Adrenal gland (tissue), 12 donors: ENCODE data around the gene SLC4A9. TPM values are rescaled to one million over a fixed set of nuclear protein-coding genes. Genes with fewer than 3 reads are reported as not detected.

Source experiments
- DNase-seq, 7 donors: peaks; one replicate each; pipeline ENCODE4 v3.0.0-alpha.2; 2019 to 2020
- H3K27ac ChIP-seq, 5 donors: fragments of 200-600 bp; sonication (generic) in 4 of 5; 1 replicate in 3 of 5; 2 replicates in 2 of 5; pipeline versions ENCODE4 v1.5.1 to v1.8.0; 2016 to 2020; ENCODE audit warnings: mild to moderate bottlenecking in 1 of 5
- H3K27me3 ChIP-seq: fragments of 200-600 bp; 2 replicates; pipeline ENCODE4 v1.8.0; 2021
- H3K36me3 ChIP-seq, 2 donors: fragments of 200-600 bp; replicated peaks in 1 of 2; 1 replicate in 1 of 2; 2 replicates in 1 of 2; pipeline versions ENCODE4 v1.5.1 to v1.8.0; 2018 to 2022
- H3K4me1 ChIP-seq, 2 donors: fragments of 200-600 bp; replicated peaks in 1 of 2; 1 replicate in 1 of 2; 2 replicates in 1 of 2; pipeline versions ENCODE4 v1.5.1 to v1.8.0; 2018 to 2021
- H3K4me3 ChIP-seq, 4 donors: fragments of 200-600 bp; sonication (generic) in 3 of 4; one replicate each; pipeline ENCODE4 v1.5.1; 2016 to 2018
- H3K9me3 ChIP-seq, 3 donors: fragments of 200-600 bp; sonication (generic) in 1 of 3; replicated peaks in 1 of 3; 1 replicate in 2 of 3; 2 replicates in 1 of 3; pipeline versions ENCODE4 v1.5.1 to v1.8.0; 2016 to 2021
- POLR2A ChIP-seq, 2 donors: fragments of 450-650 bp; IDR thresholded peaks; one replicate each; pipeline ENCODE4 v1.6.1; 2017; ENCODE audit warnings: antibody characterized with exemption in 2 of 2, mild to moderate bottlenecking in 2 of 2, moderate library complexity in 1 of 2
- WGBS, 4 donors: extraction: QIAGEN DNeasy Blood & Tissue Kit in 2 of 4; methylation state at CpG; one replicate each; pipeline versions ENCODE4 v1.1.5 to v1.1.7; 2013 to 2017; 5-methylcytosine and 5-hydroxymethylcytosine counted together
- intact Hi-C, 2 donors: fragments of 100-400 bp; cut with DNase I; formaldehyde crosslinking; loops; one replicate each; pipeline versions ENCODE4 v1.14.1 to v1.15.0; 2022 to 2023
- polyA plus RNA-seq, 3 donors: library from polyadenylated mRNA; stranded (reverse); fragments of 200-250 nt in 2 of 3; fragments of 350-450 nt in 1 of 3; fragmentation: Illumina TruSeq in 1 of 3; extraction: RNeasy Lipid Tissue Mini Kit (QIAGEN cat#74804) in 1 of 3; gene quantifications; one replicate each; pipeline ENCODE4 v1.2.3, GENCODE V29; 2013 to 2014
- total RNA-seq, 9 donors: library from RNA; depleted of rRNA in 4 of 9; stranded (reverse); fragments of >200 nt in 4 of 9; fragments of 120-200 nt in 1 of 9; fragmentation: NEBNext Ultra II Directional in 1 of 9; extraction: Animal tissue kit (Norgen Biotek cat#: 25700) in 1 of 9; gene quantifications; one replicate each; pipeline versions ENCODE4 v1.1.0 to v1.2.4, GENCODE V29; 2013 to 2023
- TF ChIP-seq, protein P1 (sequence below), 6 experiments: fragments of 450-650 bp in 4 of 6; fragments of 200-600 bp in 2 of 6; sonication (generic) in 1 of 6; IDR thresholded peaks; 1 replicate in 5 of 6; 2 replicates in 1 of 6; pipeline versions ENCODE4 v1.5.1 to v1.8.0; 2016 to 2021; ENCODE audit warnings: antibody characterized with exemption in 6 of 6, mild to moderate bottlenecking in 2 of 6, moderate library complexity in 1 of 6
- donor health status: healthy with polysubstance abuse.
- donor health status: Bipolar disorder and iron deficiency.
- donor health status: DM: yes; HTN: yes; CAD: no.
- donor health status: DM: no; HTN: no; CAD: no.
- donor health status: DM: no; HTN: no; CAD: no.
- donor health status: DM: yes; HTN: yes; CAD: no.

SLC4A9 gene
- total and polyA plus RNA-seq, 12 donors, result 0.13 to 0.32 TPM; not detected in 10

DNA sequence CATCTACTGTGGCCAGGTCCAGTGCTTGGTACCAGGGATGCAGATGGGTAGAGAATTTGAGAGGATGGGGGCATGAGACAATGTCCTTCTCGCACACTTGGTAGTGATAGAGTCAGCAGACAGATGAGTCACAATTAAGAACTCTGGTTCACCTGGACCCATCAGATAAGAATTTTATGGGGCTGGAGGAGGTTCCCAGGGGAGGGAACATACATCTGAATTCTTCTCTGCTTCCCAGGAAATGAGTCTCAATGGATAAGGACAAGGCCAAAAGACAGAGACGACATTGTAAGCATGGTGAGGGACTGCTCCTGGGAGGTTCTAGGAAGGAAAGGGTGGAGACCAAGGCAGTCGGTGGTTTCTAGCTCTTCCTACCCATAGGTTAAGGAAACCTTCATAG, 5.3 kb downstream of the SLC4A9 start:
- Histone ChIP-seq H3K36me3 (no peaks in the 10 kb centered on the region), H3K4me3 (no peak overlapping the region), H3K27ac (no peak overlapping the region), H3K4me1 (peaks cover 0 to 5% of the 10 kb centered on the region in 2 donors), H3K27me3 (no peaks in the 10 kb centered on the region), H3K9me3 (no peaks in the 10 kb centered on the region)
- 69 to 90% (median 81%) methylated on average over 3 of the region's 3 CpGs for WGBS, 4 donors
- DNase-seq, result no peak
- intact Hi-C loops, result loop anchor here in 1 of 2 donors (10.0 kb wide), 3 partner anchors 280 to 680 kb away; partner anchors contain the start of genes IK and NDUFA2
- no peak for TF ChIP-seq POLR2A (IDR thresholded peaks at IDR 0.05)
- TF ChIP-seq, protein P1, sequence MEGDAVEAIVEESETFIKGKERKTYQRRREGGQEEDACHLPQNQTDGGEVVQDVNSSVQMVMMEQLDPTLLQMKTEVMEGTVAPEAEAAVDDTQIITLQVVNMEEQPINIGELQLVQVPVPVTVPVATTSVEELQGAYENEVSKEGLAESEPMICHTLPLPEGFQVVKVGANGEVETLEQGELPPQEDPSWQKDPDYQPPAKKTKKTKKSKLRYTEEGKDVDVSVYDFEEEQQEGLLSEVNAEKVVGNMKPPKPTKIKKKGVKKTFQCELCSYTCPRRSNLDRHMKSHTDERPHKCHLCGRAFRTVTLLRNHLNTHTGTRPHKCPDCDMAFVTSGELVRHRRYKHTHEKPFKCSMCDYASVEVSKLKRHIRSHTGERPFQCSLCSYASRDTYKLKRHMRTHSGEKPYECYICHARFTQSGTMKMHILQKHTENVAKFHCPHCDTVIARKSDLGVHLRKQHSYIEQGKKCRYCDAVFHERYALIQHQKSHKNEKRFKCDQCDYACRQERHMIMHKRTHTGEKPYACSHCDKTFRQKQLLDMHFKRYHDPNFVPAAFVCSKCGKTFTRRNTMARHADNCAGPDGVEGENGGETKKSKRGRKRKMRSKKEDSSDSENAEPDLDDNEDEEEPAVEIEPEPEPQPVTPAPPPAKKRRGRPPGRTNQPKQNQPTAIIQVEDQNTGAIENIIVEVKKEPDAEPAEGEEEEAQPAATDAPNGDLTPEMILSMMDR (IDR thresholded peaks at IDR 0.05), result no peak

DNA sequence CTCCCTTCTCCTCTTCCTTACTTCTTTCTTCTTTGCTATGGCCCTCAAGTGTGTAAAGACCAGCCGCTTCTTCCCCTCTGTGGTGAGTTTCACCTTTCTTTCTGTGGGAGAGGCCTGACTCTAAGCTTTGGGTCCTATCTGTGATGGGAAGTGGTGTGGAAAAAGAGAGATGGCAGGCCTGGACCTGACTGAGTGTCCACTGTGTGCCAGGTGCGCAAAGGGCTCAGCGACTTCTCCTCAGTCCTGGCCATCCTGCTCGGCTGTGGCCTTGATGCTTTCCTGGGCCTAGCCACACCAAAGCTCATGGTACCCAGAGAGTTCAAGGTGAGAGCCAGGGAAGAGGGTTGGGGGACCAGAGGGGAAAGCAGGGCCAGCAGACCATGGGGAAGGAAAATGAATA, 5.9 kb downstream of the SLC4A9 start:
- no peak overlapping the region for H3K27ac ChIP-seq
- no peaks in the 10 kb centered on the region for H3K9me3 ChIP-seq
- DNase-seq, result no peak
- intact Hi-C loops, result loop anchor here in 1 of 2 donors (10.0 kb wide), 3 partner anchors 279 to 679 kb away; partner anchors contain the start of genes IK and NDUFA2
- no peak overlapping the region for H3K4me3 ChIP-seq
- peaks cover 0 to 5% of the 10 kb centered on the region in 2 donors for H3K4me1 ChIP-seq
- no peaks in the 10 kb centered on the region for H3K27me3 ChIP-seq
- TF ChIP-seq, protein P1 (IDR thresholded peaks at IDR 0.05), result no peak
- no peak for TF ChIP-seq POLR2A (IDR thresholded peaks at IDR 0.05)
- WGBS, 4 donors, result 85 to 96% (median 92%) methylated on average over 4 of the region's 4 CpGs
- no peaks in the 10 kb centered on the region for H3K36me3 ChIP-seq

DNA sequence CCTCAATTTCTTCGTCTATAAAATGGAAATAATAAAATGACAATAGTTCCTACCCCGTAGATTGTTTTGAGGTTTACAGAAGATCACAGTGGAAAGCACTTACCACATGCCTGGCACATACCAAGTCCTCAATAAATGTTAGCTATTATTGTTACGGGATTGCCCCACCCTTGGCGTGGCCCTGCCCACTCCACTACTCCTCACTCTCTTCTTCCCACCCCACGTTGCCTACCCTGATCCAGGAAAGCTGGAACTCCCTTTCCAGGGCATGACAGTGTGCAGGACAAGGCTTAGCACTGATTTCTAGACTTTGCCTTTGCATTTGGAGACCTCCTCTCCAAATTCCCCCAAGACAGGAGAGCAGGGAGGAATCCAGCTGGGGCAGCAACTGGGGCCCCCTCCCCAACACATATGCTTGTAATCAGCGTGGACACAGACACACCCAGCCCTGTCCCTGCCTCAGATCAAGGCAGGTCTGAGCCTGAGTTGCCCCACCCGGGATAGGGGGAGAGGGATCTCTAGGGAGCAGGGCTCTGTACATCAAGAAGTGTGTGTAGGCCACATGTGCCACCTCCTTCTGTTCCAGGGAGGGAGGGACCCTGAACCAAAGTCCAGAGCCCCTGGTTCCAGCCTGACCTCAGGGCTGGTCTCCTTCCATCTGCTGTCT, 6.7 kb downstream of the SLC4A9 start:
- H3K27ac ChIP-seq, result no peak overlapping the region
- H3K27me3 ChIP-seq, result no peaks in the 10 kb centered on the region
- H3K4me1 ChIP-seq, result peaks cover 0 to 5% of the 10 kb centered on the region in 2 donors
- 80 to 83% (median 82%) methylated on average over 5 to 7 of the region's 7 CpGs for WGBS, 4 donors
- no peak overlapping the region for H3K4me3 ChIP-seq
- TF ChIP-seq, protein P1 (IDR thresholded peaks at IDR 0.05), result no peak
- TF ChIP-seq POLR2A (IDR thresholded peaks at IDR 0.05), result no peak
- DNase-seq, result no peak
- no peaks in the 10 kb centered on the region for H3K36me3 ChIP-seq
- intact Hi-C loops, result loop anchor here in 1 of 2 donors (10.0 kb wide), 3 partner anchors 278 to 678 kb away; partner anchors contain the start of genes IK and NDUFA2
- H3K9me3 ChIP-seq, result no peaks in the 10 kb centered on the region

DNA sequence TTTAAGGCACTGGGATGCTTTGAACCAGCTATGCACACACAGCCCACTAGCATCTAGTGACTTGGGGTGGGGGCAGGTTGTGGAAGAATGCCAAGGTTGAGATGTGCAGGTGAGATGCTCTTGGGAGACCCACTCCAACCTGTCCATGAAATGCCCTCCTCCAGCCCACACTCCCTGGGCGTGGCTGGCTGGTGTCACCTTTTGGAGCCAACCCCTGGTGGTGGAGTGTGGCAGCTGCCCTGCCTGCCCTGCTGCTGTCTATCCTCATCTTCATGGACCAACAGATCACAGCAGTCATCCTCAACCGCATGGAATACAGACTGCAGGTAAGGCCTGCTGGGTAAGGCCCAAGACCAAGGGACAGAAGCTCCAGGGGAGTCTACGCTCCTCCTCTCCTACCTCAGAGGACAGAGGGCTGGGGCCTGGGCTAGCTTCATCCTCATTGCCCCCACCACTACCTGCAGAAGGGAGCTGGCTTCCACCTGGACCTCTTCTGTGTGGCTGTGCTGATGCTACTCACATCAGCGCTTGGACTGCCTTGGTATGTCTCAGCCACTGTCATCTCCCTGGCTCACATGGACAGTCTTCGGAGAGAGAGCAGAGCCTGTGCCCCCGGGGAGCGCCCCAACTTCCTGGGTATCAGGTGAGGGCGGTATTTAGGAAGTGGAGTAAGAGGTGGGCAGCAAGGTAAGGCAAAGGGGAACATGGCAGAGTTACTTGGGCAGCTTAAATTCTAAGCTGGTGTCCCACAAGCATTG, 7.4 kb downstream of the SLC4A9 start:
- no peaks in the 10 kb centered on the region for H3K27me3 ChIP-seq
- DNase-seq, result no peak
- no peaks in the 10 kb centered on the region for H3K36me3 ChIP-seq
- no peaks in the 10 kb centered on the region for H3K9me3 ChIP-seq
- no peak overlapping the region for H3K27ac ChIP-seq
- H3K4me1 ChIP-seq, result peaks cover 0 to 5% of the 10 kb centered on the region in 2 donors
- no peak for TF ChIP-seq POLR2A (IDR thresholded peaks at IDR 0.05)
- TF ChIP-seq, protein P1 (IDR thresholded peaks at IDR 0.05), result no peak
- intact Hi-C loops, result loop anchor here in 1 of 2 donors (10.0 kb wide), 3 partner anchors 277 to 677 kb away; partner anchors contain the start of genes IK and NDUFA2
- 87 to 91% (median 90%) methylated on average over 6 to 8 of the region's 8 CpGs for WGBS, 4 donors
- no peak overlapping the region for H3K4me3 ChIP-seq
